Stimulated activated naive CD8-positive, alpha-beta T cell treated with anti-CD3 and anti-CD28 coated beads, Interleukin-15, Interleukin-2, amounts not matched to agents 100 U/mL and 50 U/mL, for 24 hours (primary cell): ENCODE measurements around the gene FAM216B.
"Not testable (repeated sequence)": the region's sequence is repeated elsewhere in the genome, so short reads cannot be mapped to it uniquely, and the experiment has no call there.

ENCODE experiments used
- ATAC-seq: fragments of 150-1000 bp; cut with Tn5 transposase; one replicate; pipeline ENCODE4 v1.10.0; 2021
- DNase-seq: peaks from one replicate; pipeline ENCODE4 v3.0.0; 2021

Gene FAM216B

GRCh38 chr13:42786715-42787114 lies 5.3 kb downstream of the FAM216B start:
- DNase-seq (no peak), ATAC-seq (no peak)

GRCh38 chr13:42788601-42789000 lies 7.2 kb downstream of the FAM216B start:
- DNase-seq = no peak
- ATAC-seq = no peak

- ATAC-seq (no peak), DNase-seq (no peak)
Measured at GRCh38 chr13:42792154-42792553, 10.8 kb downstream of the FAM216B start.

- no peak for DNase-seq
- no peak for ATAC-seq
Measured at GRCh38 chr13:42794577-42795275, 13.3 kb downstream of the FAM216B start.

GRCh38 chr13:42795666-42796065 lies 14.3 kb downstream of the FAM216B start:
- DNase-seq = no peak
- no peak for ATAC-seq

GRCh38 chr13:42796747-42797356 lies 15.5 kb downstream of the FAM216B start:
- no peak for ATAC-seq
- DNase-seq = no peak

- no peak for ATAC-seq
- no peak for DNase-seq
Measured at GRCh38 chr13:42798118-42798517, 16.7 kb downstream of the FAM216B start.

- no peak for DNase-seq
- no peak for ATAC-seq
Measured at GRCh38 chr13:42800109-42800643, 18.8 kb downstream of the FAM216B start.

GRCh38 chr13:42803563-42804204 lies 22.3 kb downstream of the FAM216B start:
- ATAC-seq = no peak
- DNase-seq = no peak

- DNase-seq (no peak), ATAC-seq (peak; percentile 50)
Measured at GRCh38 chr13:42804244-42804874, 23.0 kb downstream of the FAM216B start.

- ATAC-seq (peak; percentile 11), DNase-seq (no peak)
Measured at GRCh38 chr13:42807241-42807640, 25.9 kb downstream of the FAM216B start.

GRCh38 chr13:42807866-42808265 lies 26.5 kb downstream of the FAM216B start:
- ATAC-seq (no peak), DNase-seq (no peak)

GRCh38 chr13:42808341-42808940 lies 27.1 kb downstream of the FAM216B start:
- peak; percentile 68 for ATAC-seq
- DNase-seq = no peak

GRCh38 chr13:42812316-42812715 lies 30.9 kb downstream of the FAM216B start:
- no peak for ATAC-seq
- no peak for DNase-seq

GRCh38 chr13:42814868-42815267 lies 33.5 kb downstream of the FAM216B start:
- DNase-seq (no peak), ATAC-seq (no peak)

GRCh38 chr13:42815681-42816080 lies 34.3 kb downstream of the FAM216B start:
- DNase-seq (no peak), ATAC-seq (no peak)

GRCh38 chr13:42816538-42816937 lies 35.2 kb downstream of the FAM216B start:
- DNase-seq (no peak), ATAC-seq (no peak)

GRCh38 chr13:42819687-42820086 lies 38.3 kb downstream of the FAM216B start:
- DNase-seq, ATAC-seq: not testable (repeated sequence)

- no peak for ATAC-seq
- DNase-seq = no peak
Measured at GRCh38 chr13:42820451-42820850, 39.1 kb downstream of the FAM216B start.

GRCh38 chr13:42821437-42821836 lies 40.1 kb downstream of the FAM216B start:
- ATAC-seq (no peak), DNase-seq (no peak)

- ATAC-seq = no peak
- DNase-seq = no peak
Measured at GRCh38 chr13:42832341-42833096, 51.1 kb downstream of the FAM216B start.

- DNase-seq (no peak), ATAC-seq (no peak)
Measured at GRCh38 chr13:42834946-42835345, 53.6 kb downstream of the FAM216B start.
